ENCODE results near the gene RPL19.
A peak's percentile ranks its signal among the peaks of the same experiment; 100 is the strongest.

The RPL19 gene

GRCh38 chr17:39223907-39224777 lies 24.1 kb downstream of the RPL19 start:
- no peak for DNase-seq (ENCODE audit: low read depth in 3 of 3)

- DNase-seq (ENCODE audit: low read depth in 3 of 3) = no peak
Measured at GRCh38 chr17:39224778-39225307, 24.8 kb downstream of the RPL19 start.

- no peak for DNase-seq (ENCODE audit: low read depth in 3 of 3)
Measured at GRCh38 chr17:39225308-39225958, 25.4 kb downstream of the RPL19 start, which contains the start of gene STAC2. STAC2 (minus strand) TSS chr17:39225945; CDS start chr17:39225502, 443 bp downstream.

- no peak for DNase-seq (ENCODE audit: low read depth in 3 of 3)
Measured at GRCh38 chr17:39225959-39226683, 26.0 kb downstream of the RPL19 start.

DNA sequence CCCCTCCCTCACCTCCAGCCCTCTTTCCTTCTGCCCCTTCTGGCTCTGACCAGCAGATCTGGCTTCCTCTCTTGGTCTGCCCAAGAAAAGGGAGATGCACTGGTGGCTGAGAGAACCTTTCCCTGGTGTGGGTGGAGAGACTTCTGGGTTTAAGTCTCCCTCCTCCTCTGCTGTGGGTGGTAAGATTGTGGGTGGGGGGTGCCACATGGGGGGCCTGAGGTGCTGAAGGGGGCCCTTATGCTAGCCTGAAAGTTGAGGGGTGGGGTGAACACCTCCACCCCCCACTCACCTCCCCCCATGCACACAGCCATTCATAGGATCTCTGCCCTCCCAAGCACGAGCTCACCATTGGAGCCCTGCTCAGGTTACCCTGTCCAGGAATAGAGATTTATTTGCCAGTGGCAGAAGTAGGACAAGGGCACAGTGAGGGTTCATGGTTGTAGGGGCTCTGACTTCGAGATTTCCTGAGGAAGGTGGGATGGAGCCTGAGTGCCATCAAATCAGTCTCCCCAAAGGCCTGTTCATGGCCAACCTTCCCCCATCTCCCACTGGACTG lies 27.4 kb downstream of the RPL19 start:
- DNase-seq (ENCODE audit: low read depth in 3 of 3) = no peak

- no peak for DNase-seq (ENCODE audit: low read depth in 3 of 3)
Measured at GRCh38 chr17:39229274-39229913, 29.3 kb downstream of the RPL19 start.

- no peak for DNase-seq (ENCODE audit: low read depth in 3 of 3)
Measured at GRCh38 chr17:39230361-39230760, 30.3 kb downstream of the RPL19 start.

DNA sequence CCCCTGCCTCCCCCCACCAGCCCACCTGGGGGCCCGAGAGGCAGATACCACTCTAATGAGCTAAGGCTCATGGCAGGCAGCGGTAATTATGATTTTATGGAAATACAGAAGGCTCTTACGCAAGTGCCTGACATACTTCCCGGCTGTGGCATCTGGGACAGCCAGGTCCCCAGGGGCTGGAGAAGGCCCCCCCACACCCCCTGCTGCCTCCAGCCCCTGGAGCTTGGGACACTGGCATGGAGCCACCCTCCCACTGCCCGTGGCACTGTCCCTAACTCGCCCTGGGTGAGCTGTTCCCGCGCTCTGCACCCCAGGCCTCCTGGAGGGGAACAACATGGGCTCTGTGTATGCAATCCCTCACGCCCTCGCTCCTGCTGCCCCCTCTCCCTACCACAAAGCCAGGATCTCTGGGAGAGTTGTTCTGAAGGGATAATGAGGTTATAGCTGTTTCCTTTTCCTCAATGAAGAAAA lies 31.0 kb downstream of the RPL19 start:
- no peak for DNase-seq (ENCODE audit: low read depth in 3 of 3)

- peak in 1 of 3 donors; percentile 15 for DNase-seq (ENCODE audit: low read depth in 3 of 3)
Measured at GRCh38 chr17:39231591-39232551, 31.8 kb downstream of the RPL19 start.

DNA sequence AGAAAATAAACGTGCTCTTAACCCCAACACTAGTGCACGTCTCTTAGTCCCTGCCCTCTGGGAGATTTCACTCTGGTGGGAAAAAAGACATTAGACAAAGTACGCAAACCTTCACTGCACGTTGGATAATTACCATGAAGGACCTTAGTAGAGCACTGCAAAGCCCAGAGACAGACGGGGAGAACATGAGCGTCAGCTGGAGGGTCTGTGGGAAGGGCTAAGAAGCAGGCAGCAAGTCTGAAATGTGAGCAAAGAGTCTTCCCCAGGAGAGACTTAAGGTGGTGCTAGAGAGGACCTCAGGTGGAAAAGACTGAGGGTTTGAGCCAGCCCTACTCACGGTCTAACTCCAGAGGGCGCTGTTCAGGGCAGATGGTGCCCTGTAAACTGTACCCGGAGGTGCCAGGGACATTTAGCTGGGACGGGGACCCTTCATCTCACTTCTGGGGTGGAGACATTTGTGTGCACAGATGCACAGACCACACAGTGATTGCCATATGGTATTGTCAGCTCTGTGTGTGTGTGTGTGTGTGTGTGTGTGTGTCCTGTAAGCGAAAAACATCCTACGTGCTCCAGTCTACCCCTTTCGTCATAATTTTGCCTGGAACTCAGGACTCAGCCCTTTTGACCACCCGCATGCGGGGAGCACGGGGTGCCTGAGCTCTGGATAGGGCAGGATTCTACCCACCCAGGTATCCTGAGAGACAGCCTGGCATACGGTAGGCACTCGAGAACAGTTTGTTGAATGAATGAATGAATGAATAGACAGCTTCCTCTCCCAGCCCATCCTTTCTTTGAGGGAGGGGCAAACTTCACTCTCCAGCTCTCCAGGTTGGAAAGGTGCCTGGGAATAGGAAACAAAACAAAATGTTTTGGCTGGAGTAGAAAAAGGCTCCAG lies 35.7 kb downstream of the RPL19 start:
- DNase-seq (ENCODE audit: low read depth in 3 of 3) = peak; percentile 33 to 56 (median 44)

DNA sequence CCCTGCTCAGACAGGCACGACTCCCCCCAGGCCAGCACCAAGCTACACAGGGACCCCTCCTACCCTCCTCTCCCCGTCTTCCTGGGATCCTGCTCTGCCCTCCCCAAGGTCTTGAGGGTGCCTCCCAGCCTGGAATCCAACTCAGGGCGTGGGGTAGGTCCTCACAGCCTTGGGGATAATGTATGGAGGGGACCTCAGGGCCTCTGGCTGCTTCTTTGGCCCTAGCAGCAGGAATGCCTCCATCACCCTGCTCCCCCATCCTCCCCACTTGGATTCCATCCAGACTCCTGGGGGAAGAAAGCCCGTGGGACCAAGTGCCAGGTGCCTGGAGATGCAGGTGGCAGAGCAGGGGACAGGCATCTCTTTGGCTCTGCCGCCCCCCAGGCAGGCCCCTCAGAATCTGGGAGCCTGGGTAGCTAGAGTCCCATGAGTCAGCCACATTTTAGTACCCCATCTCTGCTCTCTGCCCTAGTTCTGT lies 36.4 kb downstream of the RPL19 start:
- DNase-seq (ENCODE audit: low read depth in 3 of 3) = no peak

DNA sequence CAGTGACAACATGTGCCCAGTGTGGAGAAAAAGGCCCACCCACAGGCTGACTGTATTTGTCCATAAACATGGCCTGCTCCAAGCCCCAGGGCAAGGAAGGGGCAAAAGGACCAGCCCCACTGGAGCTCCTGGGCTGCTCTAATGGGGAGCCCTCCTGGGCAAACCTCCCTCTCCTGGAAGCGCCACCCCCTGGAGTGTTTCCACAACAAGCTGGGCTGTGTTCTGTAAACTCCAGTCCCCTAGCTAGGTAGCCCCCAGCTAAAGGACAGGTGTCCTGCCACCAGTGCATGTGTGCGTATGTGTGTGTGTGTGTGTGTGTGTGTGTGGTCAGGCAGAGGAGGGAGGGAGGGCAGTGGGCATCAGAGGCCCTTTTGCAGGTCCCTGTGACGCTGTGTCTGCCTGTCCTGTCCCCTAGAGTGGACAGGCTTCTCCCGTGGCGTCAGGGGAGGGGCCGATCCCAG lies 36.9 kb downstream of the RPL19 start:
- DNase-seq (ENCODE audit: low read depth in 3 of 3) = no peak

DNA sequence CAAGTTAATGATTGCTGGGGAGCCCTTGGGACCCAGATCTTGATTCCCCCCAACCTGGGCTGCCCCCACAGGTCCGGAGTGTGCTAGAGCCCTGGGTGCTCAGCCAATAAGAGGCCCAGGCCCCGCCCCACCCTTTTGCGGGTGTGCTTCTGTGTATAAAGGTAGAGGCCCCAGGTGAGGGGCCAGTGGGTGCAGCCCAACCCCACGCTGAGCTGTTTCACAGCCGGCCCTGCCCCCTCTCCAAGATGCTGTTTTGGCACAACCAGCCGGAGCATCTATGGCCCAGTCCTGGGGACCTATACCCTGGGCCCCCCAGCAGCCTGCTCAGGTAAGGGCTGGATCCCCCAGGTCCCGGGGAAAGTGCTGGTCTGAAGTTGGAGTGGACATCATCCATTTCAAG lies 37.5 kb downstream of the RPL19 start:
- DNase-seq (ENCODE audit: low read depth in 3 of 3) = no peak

GRCh38 chr17:39238311-39238972 lies 38.4 kb downstream of the RPL19 start:
- peak; percentile 32 to 61 (median 40) for DNase-seq (ENCODE audit: low read depth in 3 of 3)

DNA sequence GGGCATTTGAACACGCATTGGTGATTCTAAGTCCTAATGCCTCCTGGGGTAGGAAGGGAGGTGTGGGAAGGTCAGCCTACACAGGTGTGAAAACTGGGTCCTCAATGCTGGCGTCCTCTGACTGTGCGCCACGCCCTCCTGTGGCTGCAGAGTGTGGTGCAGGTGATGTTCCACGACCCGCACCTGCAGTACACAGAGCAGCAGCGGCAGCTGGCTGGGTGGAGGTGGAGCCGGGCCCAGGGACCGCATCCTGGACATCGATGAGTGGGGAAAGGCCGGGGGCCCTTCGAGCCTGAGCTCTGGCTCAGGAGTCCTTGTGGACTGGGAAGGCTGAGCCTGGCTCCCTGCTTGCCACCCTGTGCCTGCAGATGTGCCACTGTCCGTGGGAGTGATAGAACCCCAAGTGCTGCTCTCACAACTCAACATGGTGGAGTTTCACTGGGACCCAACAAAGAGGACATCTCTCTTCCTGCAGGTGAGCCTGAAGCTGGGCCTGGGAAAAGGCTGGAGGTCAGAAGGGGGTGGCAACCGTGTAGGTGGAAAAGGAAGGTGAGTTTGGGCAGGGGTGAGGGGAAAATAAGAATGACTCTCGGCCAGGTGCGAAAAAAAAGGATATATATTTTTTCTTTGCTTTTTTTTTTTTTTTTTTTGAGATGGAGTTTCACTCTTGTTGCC lies 39.7 kb downstream of the RPL19 start:
- DNase-seq (ENCODE audit: low read depth in 3 of 3) = peak; percentile 48 to 67 (median 52)

- DNase-seq (ENCODE audit: low read depth in 3 of 3) = no peak
Measured at GRCh38 chr17:39240631-39241030, 40.5 kb downstream of the RPL19 start.

GRCh38 chr17:39243155-39243554 lies 43.1 kb downstream of the RPL19 start:
- DNase-seq (ENCODE audit: low read depth in 3 of 3) = no peak
